Kidney tubule cell (primary cell): ENCODE results near the gene CAMK2B.
"Not testable (repeated sequence)": the region's sequence is repeated elsewhere in the genome, so short reads cannot be mapped to it uniquely, and the experiment has no call there.

ENCODE experiments used
- DNase-seq: peaks from one replicate; pipeline ENCODE4 v3.0.0-alpha.2; 2018; ENCODE audit warnings: low spot score

Gene CAMK2B

GRCh38 chr7:44189286-44189992, 136.0 kb downstream of the CAMK2B start, which contains the start of gene GCK:
Gene GCK, minus strand, starts transcription at chr7:44189439. Its CDS starts 486 bp downstream, at chr7:44188953.
- DNase-seq = peak; percentile 62

- no peak for DNase-seq
These were observed 136.7 kb downstream of the CAMK2B start for GRCh38 chr7:44188480-44189225.

- no peak for DNase-seq
These were observed 137.6 kb downstream of the CAMK2B start for GRCh38 chr7:44187636-44188416.

- DNase-seq = no peak
These were observed 138.7 kb downstream of the CAMK2B start for GRCh38 chr7:44186736-44187135.

- no peak for DNase-seq
These were observed 139.7 kb downstream of the CAMK2B start for GRCh38 chr7:44185729-44186128.

GRCh38 chr7:44184873-44185446, 140.4 kb downstream of the CAMK2B start:
- DNase-seq = peak; percentile 37

- DNase-seq = peak; percentile 94
These were observed 141.1 kb downstream of the CAMK2B start for GRCh38 chr7:44184206-44184872.

- no peak for DNase-seq
These were observed 142.0 kb downstream of the CAMK2B start for GRCh38 chr7:44183386-44183785.

GRCh38 chr7:44182827-44183226, 142.6 kb downstream of the CAMK2B start:
- no peak for DNase-seq

GRCh38 chr7:44180631-44181030, 144.8 kb downstream of the CAMK2B start:
- DNase-seq = no peak

GRCh38 chr7:44177570-44178131, 147.7 kb downstream of the CAMK2B start:
- peak; percentile 57 for DNase-seq

GRCh38 chr7:44176486-44176885, 148.9 kb downstream of the CAMK2B start:
- no peak for DNase-seq

GRCh38 chr7:44175730-44176129, 149.7 kb downstream of the CAMK2B start:
- DNase-seq = no peak

GRCh38 chr7:44174694-44174948, 150.8 kb downstream of the CAMK2B start:
- DNase-seq = not testable (repeated sequence)

- no peak for DNase-seq
These were observed 151.3 kb downstream of the CAMK2B start for GRCh38 chr7:44173911-44174693.

- peak; percentile 98 for DNase-seq
These were observed 152.5 kb downstream of the CAMK2B start for GRCh38 chr7:44172803-44173424.

- no peak for DNase-seq
These were observed 153.0 kb downstream of the CAMK2B start for GRCh38 chr7:44172352-44172751.

GRCh38 chr7:44171901-44172300, 153.5 kb downstream of the CAMK2B start:
- not testable (repeated sequence) for DNase-seq

- DNase-seq = no peak
These were observed 157.5 kb downstream of the CAMK2B start for GRCh38 chr7:44167920-44168319.
